H9 (cell line): ENCODE results near the gene TPCN2. TPM values are rescaled to one million over a fixed set of nuclear protein-coding genes. Genes with fewer than 3 reads are reported as not detected.

Experiments used
- DNase-seq: peaks from one replicate; pipeline ENCODE4 v3.0.0-alpha.2; 2017
- H2AFZ ChIP-seq: one replicate; pipeline ENCODE4 v1.6.1; 2013; ENCODE audit warnings: mild to moderate bottlenecking, low read length, control low read depth, moderate library complexity
- H2AK5ac ChIP-seq: 2 replicates; pipeline ENCODE4 v1.6.1; 2013; ENCODE audit warnings: low read length, control low read depth, mixed read lengths; ENCODE audit not compliant: insufficient read length
- H2BK120ac ChIP-seq: one replicate; pipeline ENCODE4 v1.6.1; 2013; ENCODE audit warnings: low read depth, mild to moderate bottlenecking, low read length, control low read depth, inconsistent platforms; ENCODE audit not compliant: poor library complexity, severe bottlenecking
- H2BK12ac ChIP-seq: 2 replicates; pipeline ENCODE4 v1.6.1; 2013; ENCODE audit warnings: low read length, control low read depth, mixed read lengths, low read depth; ENCODE audit not compliant: insufficient read length
- H2BK15ac ChIP-seq: 2 replicates; pipeline ENCODE4 v1.6.1; 2013; ENCODE audit warnings: low read depth, low read length, control low read depth
- H2BK20ac ChIP-seq: one replicate; pipeline ENCODE4 v1.6.1; 2013; ENCODE audit warnings: low read depth, mild to moderate bottlenecking, low read length, control low read depth, inconsistent platforms; ENCODE audit not compliant: poor library complexity, severe bottlenecking
- H2BK5ac ChIP-seq: 2 replicates; pipeline ENCODE4 v1.6.1; 2013; ENCODE audit warnings: low read length, control low read depth, mixed read lengths; ENCODE audit not compliant: insufficient read length
- H3K14ac ChIP-seq: 2 replicates; pipeline ENCODE4 v1.6.1; 2013; ENCODE audit warnings: low read length, control low read depth; ENCODE audit not compliant: insufficient read depth
- H3K18ac ChIP-seq: 2 replicates; pipeline ENCODE4 v1.6.1; 2013; ENCODE audit warnings: low read depth, mild to moderate bottlenecking, mixed read lengths, low read length, control low read depth; ENCODE audit not compliant: insufficient read length
- H3K23ac ChIP-seq: 2 replicates; pipeline ENCODE4 v1.6.1; 2013; ENCODE audit warnings: low read length, control low read depth, mixed read lengths, low read depth; ENCODE audit not compliant: insufficient read length
- H3K23me2 ChIP-seq: 2 replicates; pipeline ENCODE4 v1.6.1; 2013; ENCODE audit warnings: low read depth, mild to moderate bottlenecking, mixed read lengths, low read length, control low read depth; ENCODE audit not compliant: insufficient read length, poor library complexity, severe bottlenecking
- H3K27ac ChIP-seq: 2 replicates; pipeline ENCODE4 v1.5.1; 2013; ENCODE audit warnings: low read length, control low read depth, mixed read lengths, low read depth; ENCODE audit not compliant: insufficient read length
- H3K27me3 ChIP-seq: 2 replicates; pipeline ENCODE4 v1.6.1; 2013; ENCODE audit warnings: low read length, control low read depth, inconsistent platforms; ENCODE audit not compliant: insufficient read depth
- H3K4ac ChIP-seq: 2 replicates; pipeline ENCODE4 v1.6.1; 2013; ENCODE audit warnings: low read depth, mild to moderate bottlenecking, control low read depth, inconsistent platforms, low read length, moderate library complexity
- H3K4me1 ChIP-seq: 2 replicates; pipeline ENCODE4 v1.6.1; 2013; ENCODE audit warnings: low read length, control low read depth, inconsistent platforms; ENCODE audit not compliant: insufficient read depth
- H3K4me2 ChIP-seq: 2 replicates; pipeline ENCODE4 v1.6.1; 2013; ENCODE audit warnings: low read length, control low read depth, mixed read lengths; ENCODE audit not compliant: insufficient read length, insufficient read depth
- H3K56ac ChIP-seq: 2 replicates; pipeline ENCODE4 v1.6.1; 2013; ENCODE audit warnings: low read depth, mild to moderate bottlenecking, mixed read lengths, low read length, control low read depth; ENCODE audit not compliant: insufficient read length
- H3K79me1 ChIP-seq: 2 replicates; pipeline ENCODE4 v1.6.1; 2013; ENCODE audit warnings: low read depth, mild to moderate bottlenecking, moderate library complexity, low read length, control low read depth, inconsistent platforms; ENCODE audit not compliant: insufficient read depth, poor library complexity, severe bottlenecking
- H3K79me2 ChIP-seq: 2 replicates; pipeline ENCODE4 v1.6.1; 2013; ENCODE audit warnings: low read length, control low read depth, inconsistent platforms; ENCODE audit not compliant: insufficient read depth
- H3K9ac ChIP-seq: 2 replicates; pipeline ENCODE4 v1.6.1; 2013; ENCODE audit warnings: low read length, control low read depth, mixed read lengths; ENCODE audit not compliant: insufficient read length; ENCODE audit errors: extremely low read depth
- H3K9me3 ChIP-seq: one replicate; pipeline ENCODE4 v1.6.1; 2013; ENCODE audit warnings: low read depth, low read length, inconsistent platforms; ENCODE audit not compliant: control insufficient read depth
- H3T11ph ChIP-seq: one replicate; pipeline ENCODE4 v1.6.1; 2013; ENCODE audit warnings: mild to moderate bottlenecking, low read length, control low read depth, inconsistent platforms
- H4K20me1 ChIP-seq: one replicate; pipeline ENCODE4 v1.6.1; 2013; ENCODE audit not compliant: control insufficient read depth, insufficient read length, insufficient read depth
- H4K5ac ChIP-seq: 2 replicates; pipeline ENCODE4 v1.6.1; 2013; ENCODE audit warnings: low read depth, mild to moderate bottlenecking, mixed read lengths, low read length, control low read depth; ENCODE audit not compliant: insufficient read length
- H4K8ac ChIP-seq: replicated peaks from 2 replicates; pipeline ENCODE4 v1.6.1; 2013; ENCODE audit warnings: low read length, control low read depth, mixed read lengths, low read depth; ENCODE audit not compliant: insufficient read length
- H4K91ac ChIP-seq: 2 replicates; pipeline ENCODE4 v1.6.1; 2013; ENCODE audit warnings: low read depth, mild to moderate bottlenecking, moderate library complexity, mixed read lengths, low read length, control low read depth; ENCODE audit not compliant: insufficient read length
- H3K27ac Mint-ChIP-seq, 3 experiments: 2 replicates in 2 of 3; 3 replicates in 1 of 3; pipeline ENCODE4 v1.8.0; 2020 to 2021; ENCODE audit warnings: mixed read lengths in 3 of 3, mild to moderate bottlenecking in 1 of 3, moderate library complexity in 1 of 3
- H3K27me3 Mint-ChIP-seq: 2 replicates; pipeline ENCODE4 v1.8.0; 2021; ENCODE audit warnings: low read depth, mild to moderate bottlenecking, moderate library complexity, mixed read lengths
- H3K36me3 Mint-ChIP-seq, 3 experiments: 2 replicates in 2 of 3; 3 replicates in 1 of 3; pipeline ENCODE4 v1.8.0; 2020 to 2021; ENCODE audit warnings: low read depth in 3 of 3, mixed read lengths in 3 of 3; ENCODE audit not compliant: insufficient read depth in 1 of 3
- H3K4me1 Mint-ChIP-seq, 2 experiments: 2 replicates each; pipeline ENCODE4 v1.8.0; 2020; ENCODE audit warnings: mixed read lengths in 2 of 2
- H3K4me3 Mint-ChIP-seq, 2 experiments: 2 replicates in 1 of 2; 3 replicates in 1 of 2; pipeline ENCODE4 v1.8.0; 2020 to 2021; ENCODE audit warnings: mild to moderate bottlenecking in 2 of 2, mixed read lengths in 2 of 2, moderate library complexity in 1 of 2
- H3K9me3 Mint-ChIP-seq, 2 experiments: 2 replicates in 1 of 2; 3 replicates in 1 of 2; pipeline ENCODE4 v1.8.0; 2020; ENCODE audit warnings: mild to moderate bottlenecking in 2 of 2, mixed read lengths in 2 of 2, moderate library complexity in 1 of 2
- CTCF ChIP-seq: fragments of 200-600 bp; sonication (generic); conservative IDR thresholded peaks from 3 replicates; pipeline ENCODE4 v1.8.0; 2021; ENCODE audit warnings: antibody characterized with exemption, mild to moderate bottlenecking
- WGBS: extraction: QIAGEN DNeasy Blood & Tissue Kit; methylation state at CpG from one replicate; pipeline ENCODE4 v1.1.7; 2013; ENCODE audit warnings: missing lambda C conversion rate, low lambda C conversion rate, mixed read lengths; ENCODE audit not compliant: insufficient read length; ENCODE audit errors: extremely low coverage; 5-methylcytosine and 5-hydroxymethylcytosine counted together
- total RNA-seq: library from RNA; stranded (reverse); gene quantifications from 2 replicates; pipeline ENCODE4 v1.2.1, GENCODE V29; 2021

The TPCN2 gene
- total RNA-seq, 1 experiment from 2014 or later = 16.8 TPM

DNA sequence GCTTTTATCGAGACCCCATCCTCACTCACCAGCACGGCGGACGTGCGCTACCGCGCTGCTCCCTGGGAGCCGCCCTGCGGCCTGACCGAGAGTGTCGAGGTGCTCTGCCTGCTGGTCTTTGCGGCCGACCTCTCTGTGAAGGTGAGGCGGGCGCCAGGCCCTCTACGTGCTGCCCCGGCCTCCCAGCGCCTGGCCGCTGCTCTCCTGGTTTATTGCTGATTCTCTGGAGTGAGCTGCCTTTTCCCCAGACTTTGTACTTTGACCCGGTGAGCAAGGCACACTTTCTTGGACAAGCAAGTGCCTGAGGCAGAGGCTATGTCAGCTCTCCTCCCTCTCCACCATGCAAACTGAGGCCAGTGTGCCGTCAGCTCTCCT is 6.5 kb downstream of the TPCN2 start:
- H3K36me3 Mint-ChIP-seq = peaks cover 0 to 19% (median 11%) of the 10 kb centered on the region in 3 experiments; a peak in 4 of 7 replicates
- Histone ChIP-seq H4K20me1 (no peaks in the 10 kb centered on the region), H3K27me3 (no peaks in the 10 kb centered on the region), H3K14ac (no peak overlapping the region), H3K23ac (no peak overlapping the region), H3K4me2 (no peak overlapping the region), H2AK5ac (no peak overlapping the region), H3K9ac (no peak overlapping the region), H2BK120ac (no peak overlapping the region), H4K8ac (no peak overlapping the region), H3K4me1 (no peaks in the 10 kb centered on the region), H3K79me1 (peaks cover 5% of the 10 kb centered on the region), H2BK15ac (no peak overlapping the region), H3T11ph (no peak overlapping the region), H4K5ac (no peak overlapping the region), H3K18ac (no peak overlapping the region), H3K56ac (no peak overlapping the region), H4K91ac (no peak overlapping the region), H2AFZ (no peak overlapping the region), H3K9me3 (no peaks in the 10 kb centered on the region), H3K27ac (no peak overlapping the region), H3K79me2 (peaks cover 11% of the 10 kb centered on the region; the same call in 1 of the 2 replicates), H3K23me2 (no peaks in the 10 kb centered on the region), H2BK20ac (no peak overlapping the region), H3K4ac (no peak overlapping the region), H2BK5ac (no peak overlapping the region), H2BK12ac (no peak overlapping the region)
- peaks cover 3 to 4% of the 10 kb centered on the region in 2 experiments; a peak in 3 of 4 replicates for H3K4me1 Mint-ChIP-seq
- H3K27ac Mint-ChIP-seq = no peak overlapping the region
- DNase-seq = no peak
- WGBS = no CpG with 5 or more reads among the region's 21 CpGs
- H3K27me3 Mint-ChIP-seq = no peaks in the 10 kb centered on the region
- no peak for TF ChIP-seq CTCF
- no peak overlapping the region for H3K4me3 Mint-ChIP-seq
- H3K9me3 Mint-ChIP-seq = no peaks in the 10 kb centered on the region
